Gastroesophageal sphincter (tissue), 3 donors: ENCODE results near the gene CMIP.

Source experiments
- CTCF ChIP-seq, 4 experiments: fragments of 200-600 bp in 2 of 4; fragments of 450-650 bp in 2 of 4; sonication (generic) in 1 of 4; IDR thresholded peaks; one replicate each; pipeline ENCODE4 v1.5.1; 2017 to 2019; ENCODE audit warnings: antibody characterized with exemption in 4 of 4, mild to moderate bottlenecking in 2 of 4, moderate library complexity in 2 of 4
- POLR2A ChIP-seq, 2 donors: fragments of 450-650 bp; IDR thresholded peaks; one replicate each; pipeline ENCODE4 v1.6.1; 2017; ENCODE audit warnings: antibody characterized with exemption in 2 of 2, mild to moderate bottlenecking in 2 of 2, moderate library complexity in 1 of 2
- POLR2AphosphoS5 ChIP-seq: sonication (generic); formaldehyde crosslinking; IDR thresholded peaks from one replicate; pipeline ENCODE4 v1.6.1; 2017; ENCODE audit warnings: antibody characterized with exemption

GRCh38 chr16:81723098-81723723 lies 278.6 kb downstream of the CMIP start:
- no peak for TF ChIP-seq POLR2AphosphoS5
- TF ChIP-seq CTCF (IDR thresholded peaks at IDR 0.05), result peak; percentile 59 to 84 (median 80)
- no peak for TF ChIP-seq POLR2A (IDR thresholded peaks at IDR 0.05)
